NCI-H748 (cell line): ENCODE measurements around the gene TBC1D24.

Experiments
- DNase-seq: peaks from one replicate; lab custom pipeline; 2025; ENCODE audit not compliant: unreplicated experiment; lab: John Stamatoyannopoulos, UW

Gene TBC1D24

GRCh38 chr16:2481676-2482075 lies 6.7 kb downstream of the TBC1D24 start:
- no peak for DNase-seq

DNA sequence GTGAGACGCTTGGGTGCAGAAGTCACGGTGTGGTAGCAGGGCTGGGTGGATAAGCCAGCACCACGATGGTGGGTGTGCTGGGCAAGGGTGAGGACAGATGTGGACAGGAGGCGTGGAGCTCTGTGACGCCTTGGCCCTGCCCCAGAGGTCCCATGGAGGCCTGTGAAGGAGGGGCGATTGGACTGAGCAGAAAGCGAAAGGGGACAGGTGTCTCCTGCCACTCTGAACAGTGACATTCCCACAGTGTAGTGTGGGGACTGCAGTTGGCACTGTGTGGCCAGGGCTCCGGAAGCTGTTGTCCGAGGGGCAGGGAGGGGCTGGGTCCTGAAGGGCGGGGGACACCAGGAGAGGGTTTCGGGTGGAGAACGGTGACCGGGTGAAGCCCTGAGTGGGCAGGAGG lies 7.3 kb downstream of the TBC1D24 start:
- DNase-seq: no peak

DNA sequence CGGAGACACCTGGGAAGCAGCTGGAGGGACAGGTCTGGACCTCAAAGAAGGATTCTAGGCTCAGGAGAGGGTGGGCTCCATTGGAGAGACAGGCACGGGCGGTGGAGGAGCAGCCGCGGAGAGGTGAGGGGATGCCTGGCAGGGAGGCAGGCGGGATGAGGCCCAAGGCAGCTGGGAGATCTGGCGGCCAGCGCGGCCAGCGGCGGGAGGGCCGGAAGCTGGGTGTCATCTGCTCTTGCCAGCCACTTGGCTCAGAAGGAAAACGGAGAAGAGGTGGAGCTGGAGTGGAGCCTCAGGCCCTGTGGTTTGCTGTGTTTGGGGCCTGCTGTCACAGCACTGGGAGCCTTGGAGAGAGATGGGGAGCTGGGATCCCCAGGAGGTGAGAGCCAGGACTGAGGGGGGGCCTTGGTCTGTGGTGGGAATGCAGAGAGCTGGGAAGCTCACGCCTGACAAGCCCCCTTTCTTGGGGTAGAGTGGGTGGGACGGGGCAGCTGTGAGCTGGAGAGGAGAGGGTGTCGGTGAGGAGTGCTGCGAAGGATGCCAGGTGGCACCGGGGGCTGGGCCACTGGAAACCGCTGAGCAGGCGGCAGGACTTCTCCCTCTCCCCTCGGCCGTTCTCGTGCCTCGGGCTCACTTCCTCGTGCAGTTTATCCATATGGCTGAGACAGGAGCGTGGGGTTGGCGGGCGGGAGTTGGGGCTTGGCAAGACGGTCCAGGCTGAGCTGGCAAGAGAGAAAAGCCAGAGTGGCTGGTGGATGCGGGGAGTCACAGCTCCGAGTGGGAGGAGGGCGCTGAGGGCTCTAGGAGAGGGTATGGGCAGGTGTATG lies 8.0 kb downstream of the TBC1D24 start:
- no peak for DNase-seq

- DNase-seq: no peak
Observed at GRCh38 chr16:2483939-2484897, 9.3 kb downstream of the TBC1D24 start.

- DNase-seq: no peak
Observed at GRCh38 chr16:2484898-2485508, 10.1 kb downstream of the TBC1D24 start.

- no peak for DNase-seq
Observed at GRCh38 chr16:2485811-2486507, 11.0 kb downstream of the TBC1D24 start.

GRCh38 chr16:2486645-2487516 lies 12.0 kb downstream of the TBC1D24 start:
- DNase-seq: no peak

GRCh38 chr16:2487517-2487842 lies 12.6 kb downstream of the TBC1D24 start:
- DNase-seq: no peak

GRCh38 chr16:2487903-2488531 lies 13.1 kb downstream of the TBC1D24 start:
- DNase-seq: no peak

DNA sequence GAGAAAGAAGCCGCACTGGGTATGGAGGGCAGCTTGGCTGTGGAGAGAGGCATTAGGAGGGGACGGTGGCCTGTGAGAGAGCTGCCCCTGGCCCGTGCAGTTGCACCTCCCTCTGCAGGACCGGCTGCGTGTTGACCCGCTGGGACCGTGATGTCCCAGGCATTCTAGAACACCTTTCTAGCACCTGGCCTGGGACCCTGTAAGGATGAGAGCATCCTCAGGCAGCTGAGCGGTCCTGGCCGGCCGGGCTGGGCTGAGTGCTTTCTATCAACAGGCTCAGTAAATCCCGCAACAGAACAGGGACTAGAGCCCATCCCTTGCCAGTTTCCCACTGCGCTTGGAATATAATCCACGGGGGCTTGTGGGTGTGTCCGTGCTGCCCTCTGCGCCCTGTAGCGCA lies 14.7 kb downstream of the TBC1D24 start:
- no peak for DNase-seq

DNA sequence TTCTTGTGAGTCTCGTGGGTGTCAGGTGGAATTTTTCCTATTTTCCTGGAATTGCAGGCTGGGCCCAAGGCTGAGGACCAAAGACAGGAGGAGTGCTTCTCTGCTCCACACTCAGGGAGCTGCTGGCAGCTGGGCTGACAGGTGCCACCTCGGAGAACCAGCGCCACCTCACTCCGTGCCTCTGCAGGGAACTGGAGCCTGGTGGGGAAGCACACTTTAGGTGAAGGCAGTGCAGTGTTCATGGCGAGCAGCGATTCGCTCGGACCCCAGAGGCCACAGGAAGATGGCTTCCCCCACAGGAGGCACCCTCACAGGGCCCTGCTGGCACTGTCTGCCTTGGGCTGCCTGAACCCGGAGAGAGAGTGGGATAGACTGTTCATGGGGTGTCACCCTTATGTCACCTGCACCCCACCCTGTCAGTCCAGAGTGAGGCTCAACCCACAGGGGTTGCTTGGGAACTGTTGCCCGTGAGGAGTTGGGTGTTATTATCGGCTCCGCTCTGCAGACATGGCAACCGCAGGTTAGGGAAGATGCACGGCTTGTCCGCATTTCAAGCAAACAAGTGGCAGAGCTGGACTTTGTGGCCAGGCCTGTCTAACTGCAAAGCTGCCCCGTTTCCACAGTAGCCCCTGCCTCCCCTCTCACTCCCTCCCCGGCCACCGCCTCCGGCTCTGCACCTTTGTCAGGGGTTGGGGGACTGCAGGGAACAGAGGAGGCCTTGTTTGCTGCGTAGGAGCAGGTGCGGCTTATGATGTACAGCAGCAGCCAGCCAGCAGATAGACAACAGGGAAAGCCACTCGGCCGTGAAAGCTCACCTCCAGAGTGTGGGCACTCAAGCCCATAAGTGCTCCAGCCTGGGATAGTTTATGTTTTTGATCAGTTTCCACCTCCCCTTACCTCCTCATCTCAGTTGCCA lies 15.5 kb downstream of the TBC1D24 start:
- DNase-seq: no peak

- no peak for DNase-seq
Observed at GRCh38 chr16:2492292-2492691, 17.4 kb downstream of the TBC1D24 start.

DNA sequence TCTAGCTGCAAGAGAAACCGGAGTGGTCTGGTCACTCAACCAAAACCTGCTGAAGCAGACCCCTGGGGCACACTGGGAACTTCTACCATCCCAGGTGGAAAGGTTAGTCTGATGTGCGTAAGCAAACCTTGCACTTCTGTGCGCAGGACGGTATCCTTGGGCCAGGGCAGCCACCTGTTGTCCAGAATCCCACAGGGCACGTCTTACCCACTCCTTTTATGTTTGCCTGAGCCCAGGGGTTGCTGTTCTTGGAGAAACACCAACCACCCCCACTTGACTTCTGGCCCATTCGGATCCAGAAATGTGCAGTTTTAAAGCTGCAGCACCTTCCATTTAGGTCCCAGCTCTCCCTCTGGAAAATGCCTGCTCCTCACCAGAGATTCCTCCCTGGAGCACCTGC lies 18.7 kb downstream of the TBC1D24 start:
- no peak for DNase-seq

DNA sequence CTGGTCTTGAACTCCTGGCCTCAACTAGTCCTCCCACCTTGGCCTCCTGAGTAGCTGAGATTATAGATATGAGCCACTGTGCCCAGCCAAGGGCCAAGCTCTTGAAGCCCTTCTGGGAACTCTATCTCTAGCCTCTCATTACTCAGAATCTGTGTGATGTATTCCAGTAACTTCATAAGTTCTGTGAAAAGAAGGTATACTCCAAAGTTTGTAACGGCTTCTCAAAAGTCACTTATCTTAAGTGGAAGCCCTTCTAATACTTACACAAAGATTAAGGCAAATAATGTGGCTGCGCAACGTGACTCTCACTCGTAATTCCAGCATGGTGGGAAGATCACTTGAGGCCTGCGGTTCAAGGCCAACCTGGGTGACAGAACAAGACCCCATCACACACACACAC lies 19.7 kb downstream of the TBC1D24 start:
- no peak for DNase-seq

DNA sequence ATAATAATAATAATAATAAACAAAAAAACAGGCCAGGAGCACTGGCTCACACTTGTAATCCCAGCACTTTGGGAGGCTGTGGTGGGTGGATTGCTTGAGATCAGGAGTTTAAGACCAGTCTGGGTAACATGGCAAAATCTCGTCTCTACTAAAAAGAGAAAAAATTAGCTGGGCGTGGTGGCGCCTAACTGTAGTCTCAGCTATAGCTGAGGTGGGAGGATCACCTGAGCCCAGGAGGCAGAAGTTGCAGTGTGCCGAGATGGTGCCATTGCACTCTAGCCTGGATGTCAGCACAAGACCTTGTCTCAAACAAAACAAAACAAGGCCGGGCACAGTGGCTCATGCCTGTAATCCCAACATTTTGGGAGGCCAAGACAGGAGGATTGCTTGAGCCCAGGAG lies 20.1 kb downstream of the TBC1D24 start:
- no peak for DNase-seq

DNA sequence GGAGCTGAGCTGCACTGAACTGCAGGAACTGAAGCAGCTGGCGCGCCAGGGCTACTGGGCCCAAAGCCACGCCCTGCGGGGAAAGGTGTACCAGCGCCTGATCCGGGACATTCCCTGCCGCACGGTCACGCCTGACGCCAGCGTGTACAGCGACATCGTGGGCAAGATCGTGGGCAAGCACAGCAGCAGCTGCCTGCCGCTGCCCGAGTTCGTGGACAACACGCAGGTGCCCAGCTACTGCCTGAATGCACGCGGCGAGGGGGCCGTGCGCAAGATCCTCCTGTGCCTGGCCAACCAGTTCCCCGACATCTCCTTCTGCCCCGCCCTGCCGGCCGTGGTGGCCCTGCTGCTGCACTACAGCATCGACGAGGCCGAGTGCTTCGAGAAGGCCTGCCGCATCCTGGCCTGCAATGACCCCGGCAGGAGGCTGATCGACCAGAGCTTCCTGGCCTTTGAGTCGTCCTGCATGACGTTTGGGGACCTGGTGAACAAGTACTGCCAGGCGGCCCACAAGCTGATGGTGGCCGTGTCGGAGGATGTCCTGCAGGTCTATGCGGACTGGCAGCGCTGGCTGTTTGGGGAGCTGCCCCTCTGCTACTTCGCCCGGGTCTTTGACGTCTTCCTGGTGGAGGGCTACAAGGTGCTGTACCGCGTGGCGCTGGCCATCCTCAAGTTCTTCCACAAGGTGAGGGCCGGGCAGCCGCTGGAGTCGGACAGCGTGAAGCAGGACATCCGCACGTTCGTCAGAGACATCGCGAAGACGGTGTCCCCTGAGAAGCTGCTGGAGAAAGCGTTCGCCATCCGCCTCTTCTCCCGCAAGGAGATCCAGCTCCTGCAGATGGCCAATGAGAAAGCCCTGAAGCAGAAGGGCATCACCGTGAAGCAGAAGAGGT lies 21.5 kb downstream of the TBC1D24 start:
- DNase-seq: no peak

- no peak for DNase-seq
Observed at GRCh38 chr16:2497116-2497630, 22.2 kb downstream of the TBC1D24 start.
